NT2/D1 (cell line): ENCODE measurements around the gene USP12.

Experiments used
- SUZ12 ChIP-seq: IDR thresholded peaks from 2 replicates; pipeline ENCODE4 v1.6.1; 2011; ENCODE audit not compliant: insufficient read length, insufficient read depth; ENCODE audit errors: extremely low read depth
- ZNF274 ChIP-seq: IDR thresholded peaks from 2 replicates; pipeline ENCODE4 v1.6.1; 2011; ENCODE audit warnings: mild to moderate bottlenecking, low read depth, low read length

GRCh38 chr13:27194209-27194608 lies 22.6 kb upstream of the USP12 start:
- no peak for TF ChIP-seq SUZ12
- TF ChIP-seq ZNF274, result no peak
